K562 (cell line): ENCODE measurements around the gene IL20.

Source experiments
- CTCF ChIP-seq, 3 experiments: IDR thresholded peaks in 2 of 3; conservative IDR thresholded peaks in 1 of 3; 2 replicates each; pipeline ENCODE4 v1.5.1; 2011 to 2012; ENCODE audit warnings: low read length in 3 of 3, mild to moderate bottlenecking in 3 of 3, control low read depth in 2 of 3, improper control_type of control experiment in 1 of 3, inconsistent platforms in 1 of 3, low read depth in 1 of 3, mixed read lengths in 1 of 3, moderate library complexity in 1 of 3; ENCODE audit not compliant: insufficient read depth in 2 of 3
- DMBX1 ChIP-seq: fragments of 250-450 bp; sonication (Bioruptor Pico); IDR thresholded peaks from 2 replicates; pipeline ENCODE4 v1.8.0; 2022; ENCODE audit warnings: inconsistent platforms, mild to moderate bottlenecking, moderate library complexity, borderline replicate concordance
- MAFK ChIP-seq: IDR thresholded peaks from 2 replicates; pipeline ENCODE4 v1.6.1; 2011; ENCODE audit warnings: low read length, improper control_type of control experiment
- PBX2 ChIP-seq, 2 experiments: IDR thresholded peaks in 1 of 2; conservative IDR thresholded peaks in 1 of 2; 2 replicates each; pipeline ENCODE4 v1.6.1; 2016; ENCODE audit warnings: low read depth in 2 of 2, mild to moderate bottlenecking in 1 of 2, missing compliant biosample characterization in 1 of 2, missing genetic modification characterization in 1 of 2, moderate library complexity in 1 of 2
- RFX5 ChIP-seq: IDR thresholded peaks from 2 replicates; pipeline ENCODE4 v1.6.1; 2011; ENCODE audit warnings: low read depth, mild to moderate bottlenecking, improper control_type of control experiment, low read length

DNA sequence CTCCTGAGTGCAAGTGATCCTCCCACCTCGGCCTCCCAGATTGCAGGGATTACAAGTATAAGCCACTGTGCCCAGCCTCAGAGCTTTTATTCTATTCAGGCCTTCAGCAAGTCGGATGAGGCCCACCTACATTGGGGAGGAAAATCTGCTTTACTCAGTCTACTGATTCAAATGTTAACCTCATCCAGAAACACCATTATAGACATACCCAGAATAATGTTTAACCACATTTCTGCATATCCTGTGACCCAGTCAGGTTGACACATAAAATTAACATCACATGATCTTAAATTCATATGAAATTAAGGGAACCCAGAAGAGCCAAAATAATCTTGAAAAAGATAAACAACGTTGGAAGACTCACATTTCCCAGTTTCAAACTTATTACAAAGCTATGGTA lies 14.9 kb downstream of the IL20 start:
- TF ChIP-seq MAFK = no peak
- no peak for TF ChIP-seq PBX2 (CRISPR knock-in tag; IDR thresholded peaks at IDR 0.05; ENCODE audit: low read depth)
- no peak for TF ChIP-seq PBX2 (tag; conservative IDR thresholded peaks at IDR 0.05; ENCODE audit: low read depth)
- TF ChIP-seq DMBX1 = no peak
- TF ChIP-seq RFX5 = no peak
- no peak for TF ChIP-seq CTCF (IDR thresholded peaks at IDR 0.05 in 2 of 3, conservative IDR thresholded peaks at IDR 0.05 in 1 of 3; ENCODE audit: insufficient read depth in 2 of 3, low read depth in 1 of 3, low read length in 3 of 3)
